GM21528 (cell line): ENCODE results near the gene FAM156B.
A peak's percentile ranks its signal among the peaks of the same experiment; 100 is the strongest.
"Not testable (repeated sequence)": the region's sequence is repeated elsewhere in the genome, so short reads cannot be mapped to it uniquely, and the experiment has no call there.

ENCODE experiments used
- ATAC-seq: cut with Tn5 transposase; IDR thresholded peaks from one replicate; pipeline ENCODE4 v1.9.1; 2021; ENCODE audit warnings: mild to moderate bottlenecking, moderate library complexity; ENCODE audit not compliant: unreplicated experiment, low FRiP score

Gene FAM156B

DNA sequence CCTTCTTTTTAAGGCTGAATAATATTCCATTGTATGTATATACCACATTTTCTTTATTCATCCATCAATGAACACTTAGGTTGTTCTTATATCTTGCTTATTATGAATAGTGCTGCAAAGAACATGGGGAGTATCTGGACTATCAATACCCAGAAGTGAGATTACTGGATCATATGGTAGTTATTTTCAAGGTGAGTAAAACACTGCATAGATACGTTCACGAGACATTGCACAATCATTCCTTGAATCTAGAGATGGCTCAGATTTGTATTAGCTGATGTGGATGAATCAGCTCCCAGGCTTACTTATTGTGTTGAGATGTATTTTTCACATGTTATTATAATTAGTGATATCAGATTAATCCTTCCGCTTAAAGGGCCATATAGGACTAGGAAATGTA, 17.6 kb downstream of the FAM156B start:
- ATAC-seq, result not testable (repeated sequence)

DNA sequence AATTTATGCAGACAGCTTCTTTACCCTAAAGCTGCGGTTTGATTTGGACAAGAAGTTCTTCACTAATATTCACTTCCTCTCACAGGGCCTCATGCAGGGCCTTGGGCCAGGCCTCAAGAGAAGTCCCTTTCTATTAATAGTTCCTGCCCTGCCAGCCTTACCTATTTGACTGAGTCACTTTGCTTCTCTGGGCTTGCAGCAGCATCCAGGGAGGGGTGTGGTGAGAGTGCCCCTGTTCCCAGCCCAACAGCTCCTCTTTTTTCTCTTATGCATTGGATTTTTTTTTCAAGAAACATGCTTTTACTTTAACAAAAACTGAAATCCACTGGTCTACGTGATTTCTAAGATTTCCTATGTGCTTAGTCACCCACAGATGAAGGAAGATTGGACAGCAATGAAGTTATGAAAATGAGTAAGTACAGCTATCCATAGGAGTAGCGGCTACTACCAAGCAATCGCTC, 26.7 kb downstream of the FAM156B start:
- ATAC-seq, result no peak

DNA sequence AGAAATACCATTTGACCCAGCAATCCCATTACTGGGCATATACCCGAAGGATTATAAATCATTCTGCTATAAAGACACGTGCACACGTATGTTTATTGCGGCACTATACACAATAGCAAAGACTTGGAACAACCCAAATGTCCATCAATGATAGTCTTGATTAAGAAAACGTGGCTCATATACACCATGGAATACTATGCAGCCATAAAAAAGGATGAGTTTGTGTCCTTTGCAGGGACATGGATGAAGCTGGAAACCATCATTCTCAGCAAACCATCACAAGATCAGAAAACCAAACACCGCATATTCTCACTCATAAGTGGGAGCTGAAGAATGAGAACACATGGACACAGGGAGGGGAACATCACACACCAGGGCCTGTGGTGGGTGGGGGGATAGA, 33.1 kb downstream of the FAM156B start:
- ATAC-seq, result not testable (repeated sequence)

DNA sequence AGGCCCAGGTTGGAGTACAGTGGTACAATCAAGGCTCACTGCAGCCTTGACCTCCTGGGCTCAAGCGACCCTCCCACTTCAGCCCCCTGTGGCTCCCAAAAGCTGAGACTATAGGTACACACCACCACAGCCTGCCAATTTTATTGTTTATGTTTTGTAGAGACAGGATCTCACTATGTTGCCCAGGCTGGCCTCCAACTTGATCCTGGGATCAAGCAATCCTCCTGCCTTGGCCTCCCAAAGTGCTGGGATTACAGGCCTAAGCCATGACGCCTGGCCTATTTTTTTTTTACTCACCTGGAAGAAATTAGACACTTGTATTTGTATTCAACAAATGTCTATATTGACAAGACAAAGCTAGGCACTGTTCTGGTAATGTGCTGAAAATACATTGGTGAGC, 36.1 kb downstream of the FAM156B start:
- no peak for ATAC-seq

DNA sequence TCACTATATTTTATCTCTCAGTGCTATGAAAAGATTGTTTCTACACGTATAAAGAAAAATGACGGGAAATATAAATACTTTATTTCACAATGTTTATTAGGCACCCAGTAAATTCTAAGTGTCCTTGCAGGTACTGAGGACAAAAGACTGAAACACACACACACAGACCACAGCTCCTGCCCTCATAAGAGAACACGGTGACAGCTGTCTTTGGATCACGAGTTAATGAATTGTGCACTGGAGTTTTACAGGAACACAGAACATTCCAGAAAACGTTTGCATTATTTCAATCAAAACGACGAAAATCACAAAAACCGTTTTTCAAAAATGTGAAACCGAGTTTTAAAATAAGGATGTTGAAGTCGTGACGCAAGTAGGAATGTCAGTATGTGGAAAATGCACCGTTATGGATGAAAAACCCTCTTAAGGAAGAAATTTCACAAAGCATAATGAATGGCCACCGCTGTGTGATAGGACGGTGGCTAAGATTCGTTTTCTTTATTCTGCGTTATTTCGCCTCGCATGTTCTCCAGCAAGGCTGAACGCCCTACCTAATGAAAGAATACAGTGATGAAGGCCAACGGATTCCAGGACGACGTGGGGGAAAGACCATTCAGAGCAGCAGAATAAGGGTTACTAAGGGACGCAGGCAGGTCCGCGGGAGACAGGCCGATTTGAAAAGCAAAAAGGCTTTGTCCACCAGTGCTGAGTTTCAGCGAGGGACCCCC, 37.0 kb downstream of the FAM156B start:
- peak; percentile 29 for ATAC-seq

DNA sequence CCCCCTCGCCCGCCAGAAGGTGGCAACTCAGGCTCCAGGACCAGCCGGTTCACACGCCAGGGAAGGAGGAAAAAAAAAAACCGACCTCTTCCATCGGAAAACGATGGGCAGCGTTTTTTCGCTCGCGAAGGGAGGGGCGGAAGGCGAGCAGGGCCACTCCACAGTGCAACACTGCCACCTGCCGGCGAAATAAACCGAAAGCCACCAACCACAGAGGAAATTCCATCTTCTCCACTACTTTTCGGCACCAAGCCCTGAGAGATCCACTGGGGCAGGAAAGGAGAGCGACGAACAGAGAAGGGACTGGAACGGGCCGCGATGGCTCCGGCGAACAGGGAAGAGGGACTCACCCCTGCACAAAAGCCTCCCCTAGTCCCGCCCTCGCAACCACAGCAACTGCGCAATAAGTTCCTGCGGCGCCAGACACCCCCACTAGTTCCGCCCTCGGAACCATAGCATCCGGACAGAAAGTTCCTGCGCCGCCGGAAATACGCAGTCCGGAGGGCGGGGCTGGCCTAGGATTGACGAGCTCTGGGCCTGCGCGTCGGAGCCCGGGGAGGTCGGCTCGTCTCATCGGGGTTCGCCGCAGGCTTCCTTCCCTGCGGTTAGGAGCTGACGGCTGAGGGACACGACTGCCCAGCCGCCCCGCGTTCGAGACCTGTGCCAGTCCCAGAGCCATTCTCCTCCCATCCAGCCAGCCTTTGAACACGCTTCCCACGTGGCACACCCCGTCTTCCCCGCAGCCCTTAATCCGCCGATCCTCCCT, 37.8 kb downstream of the FAM156B start:
- peak; percentile 88 for ATAC-seq

DNA sequence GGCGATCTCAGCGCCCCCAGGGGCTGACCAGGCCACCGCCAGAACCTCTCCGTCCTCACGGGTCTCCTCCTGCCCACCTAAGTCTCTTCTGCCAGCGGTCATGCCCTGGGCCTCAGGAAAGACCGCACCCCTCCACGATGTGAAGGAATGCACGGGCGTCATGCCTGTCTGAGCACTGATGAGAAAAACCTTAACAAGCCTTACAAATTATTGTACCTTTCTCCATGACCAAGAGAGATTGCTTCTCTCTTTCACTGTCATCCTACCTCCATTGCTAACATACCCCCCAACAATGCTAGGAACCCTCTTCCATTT, 38.3 kb downstream of the FAM156B start:
- ATAC-seq, result not testable (repeated sequence)

DNA sequence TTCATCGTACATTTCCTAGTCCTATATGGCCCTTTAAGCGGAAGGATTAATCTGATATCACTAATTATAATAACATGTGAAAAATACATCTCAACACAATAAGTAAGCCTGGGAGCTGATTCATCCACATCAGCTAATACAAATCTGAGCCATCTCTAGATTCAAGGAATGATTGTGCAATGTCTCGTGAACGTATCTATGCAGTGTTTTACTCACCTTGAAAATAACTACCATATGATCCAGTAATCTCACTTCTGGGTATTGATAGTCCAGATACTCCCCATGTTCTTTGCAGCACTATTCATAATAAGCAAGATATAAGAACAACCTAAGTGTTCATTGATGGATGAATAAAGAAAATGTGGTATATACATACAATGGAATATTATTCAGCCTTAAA, 43.6 kb downstream of the FAM156B start:
- not testable (repeated sequence) for ATAC-seq

DNA sequence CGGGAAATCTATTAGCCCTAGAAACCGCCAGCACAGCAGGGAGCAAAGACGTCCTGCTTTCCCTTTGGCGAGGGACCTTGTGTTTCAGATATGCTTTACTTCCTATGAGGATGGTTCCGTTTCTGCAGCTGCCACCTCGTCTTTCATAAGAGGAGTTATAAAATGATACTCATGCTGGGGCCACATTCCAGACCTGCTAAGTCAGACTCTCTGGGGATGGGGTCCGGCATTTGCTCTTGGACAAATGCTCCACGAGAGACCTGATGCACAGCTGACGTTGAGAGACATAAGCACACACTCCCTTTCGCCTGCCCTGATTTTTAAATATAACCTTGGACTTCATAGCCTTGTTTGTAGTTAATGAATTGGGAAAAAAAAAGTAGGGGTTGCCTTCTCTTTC, 44.6 kb downstream of the FAM156B start:
- ATAC-seq, result not testable (repeated sequence)

DNA sequence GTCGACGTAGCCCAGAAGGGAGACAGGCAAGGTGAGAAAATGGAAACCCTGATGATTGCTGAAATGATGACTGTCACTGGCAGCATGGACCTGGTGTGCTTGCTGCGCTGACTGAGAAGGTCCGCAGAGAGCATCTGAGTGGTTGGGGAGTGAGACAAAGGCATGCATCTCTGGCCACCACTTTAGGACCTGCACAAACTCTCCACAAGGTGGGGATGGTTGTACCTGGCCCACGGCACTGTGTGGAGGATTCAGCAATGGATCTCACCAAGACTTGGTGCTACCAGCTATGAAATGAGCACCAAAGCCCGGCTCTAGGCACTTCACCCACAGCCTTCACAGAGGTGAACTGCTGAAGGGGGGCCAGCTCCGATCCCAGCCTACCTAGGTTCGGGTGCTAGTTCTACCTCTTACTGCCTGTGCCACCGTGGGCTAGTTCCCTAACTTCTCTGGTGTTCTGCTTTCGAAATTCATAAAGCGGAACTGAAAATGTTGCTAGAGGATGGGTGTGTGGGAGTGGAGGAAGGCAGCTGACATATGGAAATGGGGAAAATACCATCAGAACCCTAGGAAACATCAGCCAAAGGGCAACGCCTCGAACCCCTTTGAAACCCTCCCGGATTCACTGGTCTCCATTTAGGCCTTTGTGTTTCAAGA, 48.8 kb downstream of the FAM156B start:
- ATAC-seq, result not testable (repeated sequence)

DNA sequence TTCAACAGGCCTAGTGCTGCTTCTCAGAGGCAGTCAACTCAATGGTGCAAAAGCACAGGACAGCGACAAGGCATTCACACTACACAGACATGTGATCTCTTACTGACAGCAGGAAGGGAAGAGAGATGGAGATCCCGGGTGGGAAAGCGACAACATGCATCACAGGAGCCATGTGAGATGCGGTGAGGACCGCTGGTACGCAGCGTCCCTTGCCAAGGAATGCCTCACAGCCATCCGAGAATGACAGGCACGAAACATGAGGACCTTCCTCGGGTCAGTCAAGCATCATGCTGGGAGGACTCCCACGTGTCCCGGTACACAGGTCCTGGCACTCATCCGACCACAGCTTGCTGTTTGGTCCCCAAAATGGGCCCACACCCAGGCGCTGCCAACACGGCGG, 50.4 kb downstream of the FAM156B start:
- ATAC-seq, result not testable (repeated sequence)

DNA sequence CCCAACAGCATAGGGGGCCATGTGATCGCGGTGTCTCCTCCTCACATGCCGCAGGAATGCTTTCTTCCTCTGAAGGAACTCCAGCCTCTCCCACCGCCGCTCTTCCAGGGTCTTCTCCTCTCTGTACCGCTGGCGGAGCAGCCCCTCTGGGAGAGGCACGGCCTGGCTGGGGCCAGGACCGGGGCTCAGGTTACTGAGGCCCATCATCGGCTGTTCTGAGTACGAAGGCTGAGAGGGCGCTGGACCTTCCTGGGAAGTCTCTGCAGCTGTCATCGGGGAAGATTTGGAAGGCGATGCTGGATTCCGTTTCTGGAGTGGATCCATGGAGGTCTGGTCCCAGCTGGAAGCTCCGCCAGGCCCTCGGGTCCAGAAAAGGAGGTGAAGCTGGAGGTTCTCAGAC, 51.1 kb downstream of the FAM156B start:
- not testable (repeated sequence) for ATAC-seq

DNA sequence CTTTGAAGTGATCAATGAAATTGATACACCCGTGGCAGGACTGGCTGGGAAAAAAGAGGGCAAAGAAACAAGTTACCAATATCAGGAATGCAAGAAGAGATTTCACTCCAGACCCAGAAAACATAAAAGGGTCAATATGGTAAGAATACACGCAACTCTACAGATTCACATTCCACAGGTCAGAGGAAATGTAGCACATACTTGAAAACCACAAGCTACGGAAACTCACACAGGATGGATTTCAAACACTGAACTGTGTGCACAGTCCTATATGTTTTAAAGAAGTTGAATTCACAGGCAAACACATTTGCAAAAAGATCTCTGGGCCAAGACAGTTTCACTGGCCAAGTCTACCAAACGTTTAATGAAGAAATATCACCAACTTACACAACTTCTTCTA, 52.2 kb downstream of the FAM156B start:
- ATAC-seq, result not testable (repeated sequence)

DNA sequence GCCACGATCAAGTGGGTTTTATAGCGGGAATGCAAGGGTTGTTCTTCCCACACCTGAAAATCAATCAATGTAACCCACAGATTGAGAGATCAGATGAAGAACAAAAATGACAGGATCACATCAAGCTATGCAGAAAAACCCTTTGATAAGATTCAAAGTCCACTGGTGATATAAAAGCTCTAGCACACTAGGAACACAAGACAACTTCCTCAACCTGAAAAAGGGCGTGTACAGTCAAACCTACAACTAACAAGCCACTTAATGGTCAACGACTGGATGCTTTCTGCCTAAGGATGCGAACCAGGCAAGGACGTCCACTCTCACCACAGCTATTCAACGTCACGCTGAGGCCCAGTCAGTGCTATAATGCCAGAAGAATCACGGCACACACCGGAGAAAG, 52.8 kb downstream of the FAM156B start:
- ATAC-seq, result not testable (repeated sequence)
